Stomach (tissue), 9 donors: Measurements from ENCODE around the gene KIAA0513. TPM values are rescaled to one million over a fixed set of nuclear protein-coding genes. Genes with fewer than 3 reads are reported as not detected.

Experiments used
- DNase-seq, 2 donors: peaks; one replicate each; pipeline versions ENCODE4 v3.0.0 to v3.0.0-alpha.2; 2013 to 2019
- H3K27ac ChIP-seq, 5 donors: fragments of 200-600 bp in 4 of 5; sonication (generic) in 4 of 5; one replicate each; pipeline ENCODE4 v1.5.1; 2013 to 2019; ENCODE audit warnings: mild to moderate bottlenecking in 1 of 5, moderate library complexity in 1 of 5
- H3K27me3 ChIP-seq, 3 donors: fragments of 200-600 bp; sonication (generic); one replicate each; pipeline ENCODE4 v1.5.1; 2017 to 2019; ENCODE audit warnings: mixed run types in 1 of 3
- H3K36me3 ChIP-seq, 4 donors: fragments of 200-600 bp; sonication (generic); 1 replicate in 3 of 4; 2 replicates in 1 of 4; pipeline ENCODE4 v1.5.1; 2016 to 2019
- H3K4me1 ChIP-seq, 4 donors: fragments of 200-600 bp; sonication (generic); one replicate each; pipeline ENCODE4 v1.5.1; 2016 to 2019
- H3K4me3 ChIP-seq, 4 donors: fragments of 200-600 bp; sonication (generic) in 3 of 4; one replicate each; pipeline ENCODE4 v1.5.1; 2016 to 2019; ENCODE audit warnings: mild to moderate bottlenecking in 1 of 4
- H3K9me3 ChIP-seq, 4 donors: fragments of 200-600 bp; sonication (generic); one replicate each; pipeline ENCODE4 v1.5.1; 2016 to 2019
- EP300 ChIP-seq: sonication (generic); formaldehyde crosslinking; IDR thresholded peaks from one replicate; pipeline ENCODE4 v1.6.1; 2017; ENCODE audit warnings: antibody characterized with exemption
- POLR2A ChIP-seq, 4 donors: fragments of 450-650 bp; IDR thresholded peaks; one replicate each; pipeline ENCODE4 v1.6.1; 2016; ENCODE audit warnings: antibody characterized with exemption in 4 of 4, control low read depth in 2 of 4, mild to moderate bottlenecking in 1 of 4, moderate library complexity in 1 of 4
- POLR2AphosphoS5 ChIP-seq, 3 donors: sonication (generic); formaldehyde crosslinking; IDR thresholded peaks; one replicate each; pipeline ENCODE4 v1.6.1; 2016; ENCODE audit warnings: antibody characterized with exemption in 3 of 3
- WGBS, 5 donors: extraction: QIAGEN DNeasy Blood & Tissue Kit in 3 of 5; methylation state at CpG; one replicate each; pipeline versions ENCODE4 v1.1.5 to v1.1.7; 2013 to 2018; 5-methylcytosine and 5-hydroxymethylcytosine counted together
- intact Hi-C: fragments of 100-400 bp; cut with DNase I; formaldehyde crosslinking; loops from one replicate; pipeline ENCODE4 v1.15.1; 2023; ENCODE audit warnings: low total_unique reads
- polyA plus RNA-seq, 3 donors: library from polyadenylated mRNA; stranded (reverse); fragments of 200-250 nt; gene quantifications; one replicate each; pipeline ENCODE4 v1.2.3, GENCODE V29; 2013
- total RNA-seq, 5 donors: library from RNA; depleted of rRNA; stranded (reverse); fragments of >200 nt; gene quantifications; one replicate each; pipeline versions ENCODE4 v1.1.0 to v1.2.3, GENCODE V29; 2014 to 2016
- TF ChIP-seq, protein P1 (sequence below), 7 experiments: fragments of 450-650 bp in 4 of 7; fragments of 200-600 bp in 3 of 7; sonication (generic) in 3 of 7; IDR thresholded peaks; one replicate each; pipeline ENCODE4 v1.5.1; 2016 to 2019; ENCODE audit warnings: antibody characterized with exemption in 7 of 7, control low read depth in 2 of 7, mild to moderate bottlenecking in 1 of 7
- donor health status: healthy with polysubstance abuse.
- donor health status: Bipolar disorder and iron deficiency.
- donor health status: healthy.

The KIAA0513 gene
- total and polyA plus RNA-seq, 8 donors = 3.6 to 40.6 (median 14.9) TPM

DNA sequence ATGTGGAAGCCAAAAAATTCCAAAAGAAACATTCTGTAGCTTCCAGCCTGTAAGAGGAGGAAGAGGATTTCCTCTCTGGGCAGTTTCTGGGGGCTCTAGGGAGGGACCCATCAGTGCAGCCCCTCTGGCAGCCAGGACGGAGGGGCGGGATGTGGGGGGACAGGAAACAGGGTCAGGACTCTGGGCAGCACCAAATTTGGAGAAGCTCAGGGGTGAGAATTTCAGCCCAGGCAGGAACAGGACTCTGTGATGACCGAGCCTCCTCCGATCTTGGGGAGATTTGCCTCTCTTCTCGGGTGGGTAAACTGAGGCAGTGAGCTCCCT is 103.1 kb downstream of the KIAA0513 start:
- Histone ChIP-seq H3K36me3 (no peaks in the 10 kb centered on the region), H3K9me3 (no peaks in the 10 kb centered on the region), H3K27ac (peak overlapping the region; percentile 20 to 82 (median 79)), H3K27me3 (no peaks in the 10 kb centered on the region), H3K4me3 (no peak overlapping the region), H3K4me1 (peaks cover 23 to 56% (median 44%) of the 10 kb centered on the region in 4 donors)
- intact Hi-C loops = no loop called here
- 51 to 74% (median 63%) methylated on average over 5 of the region's 5 CpGs for whole genome bisulfite sequencing, 5 donors
- DNase-seq = no peak
- TF ChIP-seq, protein P1, sequence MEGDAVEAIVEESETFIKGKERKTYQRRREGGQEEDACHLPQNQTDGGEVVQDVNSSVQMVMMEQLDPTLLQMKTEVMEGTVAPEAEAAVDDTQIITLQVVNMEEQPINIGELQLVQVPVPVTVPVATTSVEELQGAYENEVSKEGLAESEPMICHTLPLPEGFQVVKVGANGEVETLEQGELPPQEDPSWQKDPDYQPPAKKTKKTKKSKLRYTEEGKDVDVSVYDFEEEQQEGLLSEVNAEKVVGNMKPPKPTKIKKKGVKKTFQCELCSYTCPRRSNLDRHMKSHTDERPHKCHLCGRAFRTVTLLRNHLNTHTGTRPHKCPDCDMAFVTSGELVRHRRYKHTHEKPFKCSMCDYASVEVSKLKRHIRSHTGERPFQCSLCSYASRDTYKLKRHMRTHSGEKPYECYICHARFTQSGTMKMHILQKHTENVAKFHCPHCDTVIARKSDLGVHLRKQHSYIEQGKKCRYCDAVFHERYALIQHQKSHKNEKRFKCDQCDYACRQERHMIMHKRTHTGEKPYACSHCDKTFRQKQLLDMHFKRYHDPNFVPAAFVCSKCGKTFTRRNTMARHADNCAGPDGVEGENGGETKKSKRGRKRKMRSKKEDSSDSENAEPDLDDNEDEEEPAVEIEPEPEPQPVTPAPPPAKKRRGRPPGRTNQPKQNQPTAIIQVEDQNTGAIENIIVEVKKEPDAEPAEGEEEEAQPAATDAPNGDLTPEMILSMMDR (IDR thresholded peaks at IDR 0.05) = no peak
- TF ChIP-seq EP300 (no peak), POLR2AphosphoS5 (IDR thresholded peaks at IDR 0.05) (no peak), POLR2A (IDR thresholded peaks at IDR 0.05) (no peak)

DNA sequence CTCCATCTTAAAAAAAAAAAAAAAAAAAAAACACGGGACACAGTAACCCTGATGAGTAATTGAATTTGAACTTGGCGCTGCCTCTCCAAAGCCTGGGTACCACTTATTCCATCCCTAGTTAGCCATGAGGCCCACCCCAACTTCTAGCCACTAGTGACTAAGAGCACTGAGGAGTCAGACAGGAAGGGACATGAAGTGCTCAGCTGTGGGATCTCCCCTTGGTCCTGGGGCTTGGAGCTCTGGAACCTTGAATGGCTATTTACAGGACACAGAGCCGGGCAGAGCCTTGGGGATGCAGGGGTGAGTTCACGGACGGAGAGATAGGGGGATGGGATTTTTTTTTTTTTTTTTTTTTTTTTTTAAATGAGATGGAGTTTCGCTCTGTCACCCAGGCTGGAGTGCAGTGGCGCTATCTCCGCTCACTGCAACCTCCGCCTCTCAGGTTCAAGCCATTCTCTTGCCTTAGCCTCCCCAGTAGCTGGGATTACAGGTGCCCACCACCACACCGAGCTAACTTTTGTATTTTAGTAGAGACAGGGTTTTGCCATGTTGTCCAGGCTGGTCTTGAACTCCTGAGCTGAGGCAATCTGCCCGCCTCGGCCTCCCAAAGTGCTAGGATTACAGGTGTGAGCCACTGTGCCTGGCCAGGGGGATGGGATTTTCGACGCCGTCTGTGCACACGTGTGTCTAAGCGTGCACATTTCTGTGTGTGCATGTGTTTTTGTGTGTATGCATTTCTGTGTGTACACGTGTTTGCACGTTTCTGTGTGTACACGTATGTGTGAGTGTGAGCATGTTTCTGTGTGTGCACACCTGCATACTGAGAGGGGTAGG is 105.1 kb downstream of the KIAA0513 start:
- intact Hi-C loops = no loop called here
- 93 to 96% (median 94%) methylated on average over 19 to 20 of the region's 20 CpGs for WGBS, 5 donors

DNA sequence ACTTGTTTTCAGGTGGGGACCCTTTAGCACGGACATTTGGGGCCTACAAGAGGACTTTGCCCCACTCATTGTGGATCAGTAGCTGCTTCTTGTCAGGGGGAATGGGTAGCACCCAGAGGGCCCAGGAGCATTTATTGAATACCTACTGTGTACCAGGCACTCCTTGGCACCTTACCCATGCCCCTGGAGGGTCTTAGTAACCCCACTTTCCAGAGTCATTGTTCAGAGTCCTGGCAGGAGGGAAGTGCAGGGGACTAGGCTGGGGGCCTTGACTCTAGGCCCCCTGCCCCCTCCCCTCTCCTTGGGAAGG is 105.7 kb downstream of the KIAA0513 start:
- Histone ChIP-seq H3K4me1 (peaks cover 26 to 63% (median 48%) of the 10 kb centered on the region in 4 donors), H3K9me3 (no peaks in the 10 kb centered on the region), H3K27me3 (no peaks in the 10 kb centered on the region), H3K4me3 (no peak overlapping the region), H3K27ac (no peak overlapping the region), H3K36me3 (no peaks in the 10 kb centered on the region)
- no peak for DNase-seq
- intact Hi-C loops = no loop called here
- TF ChIP-seq, protein P1 (IDR thresholded peaks at IDR 0.05) = no peak
- TF ChIP-seq POLR2A (IDR thresholded peaks at IDR 0.05) = no peak
- no peak for TF ChIP-seq EP300
- no peak for TF ChIP-seq POLR2AphosphoS5 (IDR thresholded peaks at IDR 0.05)
- WGBS, 5 donors = 90 to 100% (median 92%) methylated on average over 1 of the region's 1 CpG

More for the DNA sequence above, 105.1 kb downstream of the KIAA0513 start:
- H3K4me1 ChIP-seq = peaks cover 26 to 57% (median 44%) of the 10 kb centered on the region in 4 donors
- no peak overlapping the region for H3K27ac ChIP-seq
- no peaks in the 10 kb centered on the region for H3K36me3 ChIP-seq
- no peak for DNase-seq
- no peaks in the 10 kb centered on the region for H3K9me3 ChIP-seq
- no peak for TF ChIP-seq EP300
- TF ChIP-seq POLR2AphosphoS5 (IDR thresholded peaks at IDR 0.05) = no peak
- H3K4me3 ChIP-seq = no peak overlapping the region
- no peaks in the 10 kb centered on the region for H3K27me3 ChIP-seq

DNA sequence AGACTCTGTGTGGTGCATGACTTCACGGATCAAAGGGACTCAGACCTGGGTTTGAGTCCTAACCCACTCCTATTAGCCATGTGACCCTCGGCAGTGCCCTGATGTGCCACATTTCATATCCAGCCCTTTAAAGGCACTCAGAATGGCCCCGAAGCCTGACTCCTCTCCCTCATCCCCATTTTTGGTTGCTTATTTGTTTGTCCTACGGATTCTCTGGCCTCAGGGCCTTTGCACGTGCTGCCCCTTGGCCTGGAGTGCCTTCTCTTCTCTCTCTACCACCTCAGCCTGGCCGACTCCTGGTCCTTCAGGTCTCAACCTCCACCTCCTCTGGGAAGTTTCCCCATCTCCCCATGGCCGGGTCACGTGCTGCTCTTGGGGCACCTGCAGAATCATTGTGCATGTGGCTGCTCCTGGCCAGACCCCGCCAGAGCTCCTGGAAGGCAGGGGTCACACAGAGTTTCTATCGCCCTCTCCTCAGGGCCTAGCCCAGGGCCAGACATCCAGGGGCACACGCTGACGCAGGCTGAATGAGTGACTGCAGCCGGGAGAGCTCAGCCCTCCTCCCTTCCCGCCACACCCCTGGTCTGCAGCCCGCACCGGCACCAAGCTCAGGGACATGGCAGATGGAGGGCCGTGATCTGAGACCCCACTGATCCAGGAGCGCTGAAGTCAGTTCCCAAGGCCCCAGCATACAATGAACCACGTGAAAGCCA is 106.6 kb downstream of the KIAA0513 start:
- Histone ChIP-seq H3K27ac (no peak overlapping the region), H3K4me1 (peaks cover 26 to 68% (median 49%) of the 10 kb centered on the region in 4 donors), H3K27me3 (no peaks in the 10 kb centered on the region), H3K9me3 (no peaks in the 10 kb centered on the region), H3K4me3 (no peak overlapping the region), H3K36me3 (no peaks in the 10 kb centered on the region)
- WGBS, 5 donors = 86 to 94% (median 91%) methylated on average over 17 to 19 of the region's 19 CpGs
- no peak for DNase-seq
- intact Hi-C loops = no loop called here
- TF ChIP-seq EP300 (no peak), POLR2A (IDR thresholded peaks at IDR 0.05) (no peak), POLR2AphosphoS5 (IDR thresholded peaks at IDR 0.05) (no peak)
- TF ChIP-seq, protein P1 (IDR thresholded peaks at IDR 0.05) = no peak

DNA sequence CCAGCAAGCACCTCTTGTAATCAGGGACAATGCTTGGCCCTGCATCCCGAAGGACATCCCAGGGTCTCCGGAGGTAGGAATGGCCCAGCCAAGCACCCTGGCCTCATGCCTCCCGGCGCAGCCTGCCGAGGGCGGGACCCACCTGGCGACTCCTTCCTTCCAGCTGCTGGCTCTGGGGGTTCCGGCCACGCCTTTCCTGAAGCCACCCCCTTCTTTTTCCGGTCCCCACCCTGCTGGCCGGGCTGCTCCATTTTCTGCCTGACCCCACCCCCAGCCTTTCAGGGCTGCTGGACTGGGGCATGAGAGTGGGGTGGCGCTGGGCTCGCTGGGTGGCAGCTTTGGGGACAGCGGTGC is 107.2 kb downstream of the KIAA0513 start:
- H3K4me3 ChIP-seq = no peak overlapping the region
- no peaks in the 10 kb centered on the region for H3K36me3 ChIP-seq
- peak in 1 of 2 donors; percentile 64 for DNase-seq
- H3K27ac ChIP-seq = no peak overlapping the region
- WGBS, 5 donors = 56 to 75% (median 60%) methylated on average over 10 to 14 of the region's 14 CpGs
- TF ChIP-seq POLR2A (IDR thresholded peaks at IDR 0.05) (no peak), EP300 (no peak), POLR2AphosphoS5 (IDR thresholded peaks at IDR 0.05) (no peak)
- TF ChIP-seq, protein P1 (IDR thresholded peaks at IDR 0.05) = no peak
- H3K27me3 ChIP-seq = no peaks in the 10 kb centered on the region
- peaks cover 26 to 63% (median 44%) of the 10 kb centered on the region in 4 donors for H3K4me1 ChIP-seq
- intact Hi-C loops = no loop called here
- H3K9me3 ChIP-seq = no peaks in the 10 kb centered on the region
